CD4-positive, alpha-beta T cell treated with Interleukin-6 for 4 hours (primary cell): ENCODE measurements around the gene MCTP2.

Experiments used
- DNase-seq: peaks from one replicate; pipeline ENCODE4 v3.0.0-alpha.2; 2020; ENCODE audit warnings: mixed read lengths

The MCTP2 gene

DNA sequence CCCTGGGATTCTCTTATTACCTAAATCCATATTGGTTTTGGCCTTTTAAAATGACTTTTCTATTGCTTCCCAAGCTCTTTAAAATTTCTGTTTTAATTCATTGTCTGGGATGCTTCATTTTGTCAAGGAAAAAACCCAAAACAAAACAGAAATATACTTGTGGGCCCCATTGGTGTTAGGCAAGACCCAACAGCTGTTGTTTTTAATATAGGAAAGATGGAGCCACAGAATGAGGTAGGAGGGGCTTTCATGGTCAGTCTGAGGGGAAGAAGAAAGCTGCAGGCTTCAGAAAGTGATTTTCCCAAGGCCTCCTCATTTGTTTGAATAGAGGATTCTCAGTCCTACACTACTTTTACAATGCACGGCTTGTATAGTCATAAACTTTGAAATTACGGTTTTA, 180.5 kb downstream of the MCTP2 start:
- no peak for DNase-seq

DNA sequence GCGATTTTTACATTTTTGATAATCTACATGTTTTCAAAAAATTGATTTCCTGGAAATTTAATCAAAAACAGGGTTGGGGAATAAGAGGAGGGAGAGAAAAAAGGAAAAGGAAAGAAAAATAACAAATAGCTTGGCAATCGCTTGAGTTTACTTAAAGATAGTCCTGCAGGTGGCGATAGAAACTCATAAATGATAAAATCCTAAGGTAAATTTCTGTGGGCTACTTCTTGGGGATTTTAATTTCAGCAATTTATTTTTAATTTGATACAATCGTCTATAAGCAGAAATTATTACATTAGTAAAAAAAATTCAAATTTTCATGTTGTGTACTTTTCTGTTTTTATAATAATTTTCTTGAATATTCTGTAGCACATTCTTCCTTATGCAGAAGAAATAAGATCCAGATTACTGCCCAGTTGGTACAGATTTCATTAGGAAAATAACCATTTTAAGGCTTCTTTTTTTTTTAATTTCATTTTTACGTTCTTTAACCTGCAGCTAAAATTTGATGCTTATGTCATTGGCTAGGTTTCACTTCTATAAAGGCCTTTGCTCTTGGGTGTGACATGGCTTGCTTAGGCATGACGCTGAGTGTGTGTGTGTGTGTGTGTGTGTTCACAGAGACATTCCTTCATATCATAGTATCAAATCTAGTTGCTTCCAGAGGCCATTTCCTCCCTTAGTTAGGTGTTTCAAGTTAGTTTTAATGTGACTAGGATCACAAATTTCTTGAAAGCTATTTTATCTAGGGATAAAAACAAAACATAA, 181.8 kb downstream of the MCTP2 start:
- no peak for DNase-seq

DNA sequence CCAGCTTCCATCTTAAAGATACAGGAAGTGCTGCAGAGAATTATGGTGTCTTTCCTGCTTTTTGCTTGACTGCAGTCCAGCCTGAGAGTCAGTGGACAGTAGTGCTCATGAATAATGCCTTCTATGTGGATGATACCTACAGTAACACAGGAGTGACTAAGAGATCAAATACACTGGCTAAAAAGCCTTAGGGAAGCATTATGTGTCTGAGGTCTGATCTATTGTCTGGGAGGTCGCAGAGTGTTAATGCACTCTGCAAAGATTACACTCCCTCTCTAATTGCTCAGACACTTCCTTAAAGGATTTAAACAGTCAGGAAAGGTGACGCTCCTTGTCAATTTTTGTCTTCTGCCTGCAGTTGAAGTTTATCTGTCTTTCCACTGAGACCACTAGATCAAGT, 183.6 kb downstream of the MCTP2 start:
- no peak for DNase-seq

DNA sequence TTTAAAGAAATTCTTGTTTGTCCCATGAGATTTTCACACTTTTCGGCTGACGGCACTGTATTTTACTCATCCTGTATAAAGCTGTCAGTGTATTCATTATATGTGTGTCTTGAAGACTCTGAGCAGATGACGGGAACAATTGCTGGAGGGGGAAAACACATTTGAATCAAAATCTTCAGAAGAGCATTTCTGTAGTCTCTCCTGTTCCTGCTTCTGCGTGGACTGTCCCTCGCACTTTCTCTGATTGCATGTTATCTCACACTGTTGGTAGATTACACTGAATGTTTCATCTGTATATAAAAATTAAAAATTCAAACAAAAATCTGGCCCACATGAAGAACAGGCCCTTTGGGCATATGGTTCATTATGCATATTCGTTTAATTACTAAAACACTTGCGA, 184.9 kb downstream of the MCTP2 start:
- DNase-seq: no peak

DNA sequence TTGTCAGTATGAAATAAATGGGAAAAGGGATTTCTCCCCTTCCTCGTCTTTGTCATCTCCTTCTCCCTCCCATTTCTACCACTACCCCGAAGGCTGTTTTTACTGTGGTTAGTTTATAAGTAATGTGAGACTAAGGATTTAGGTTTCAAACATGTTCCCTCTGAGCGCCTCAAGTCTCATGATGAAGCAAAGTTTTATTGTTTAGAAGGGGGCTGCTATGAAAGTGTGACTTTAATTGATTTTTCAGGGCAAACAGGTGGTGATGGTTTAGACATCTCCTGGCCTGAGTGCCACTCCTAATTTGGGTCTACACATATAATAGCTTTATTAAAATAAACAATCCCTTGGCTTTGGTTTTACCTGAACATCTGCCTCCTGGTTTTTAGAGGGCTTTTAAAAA, 185.5 kb downstream of the MCTP2 start:
- no peak for DNase-seq

DNA sequence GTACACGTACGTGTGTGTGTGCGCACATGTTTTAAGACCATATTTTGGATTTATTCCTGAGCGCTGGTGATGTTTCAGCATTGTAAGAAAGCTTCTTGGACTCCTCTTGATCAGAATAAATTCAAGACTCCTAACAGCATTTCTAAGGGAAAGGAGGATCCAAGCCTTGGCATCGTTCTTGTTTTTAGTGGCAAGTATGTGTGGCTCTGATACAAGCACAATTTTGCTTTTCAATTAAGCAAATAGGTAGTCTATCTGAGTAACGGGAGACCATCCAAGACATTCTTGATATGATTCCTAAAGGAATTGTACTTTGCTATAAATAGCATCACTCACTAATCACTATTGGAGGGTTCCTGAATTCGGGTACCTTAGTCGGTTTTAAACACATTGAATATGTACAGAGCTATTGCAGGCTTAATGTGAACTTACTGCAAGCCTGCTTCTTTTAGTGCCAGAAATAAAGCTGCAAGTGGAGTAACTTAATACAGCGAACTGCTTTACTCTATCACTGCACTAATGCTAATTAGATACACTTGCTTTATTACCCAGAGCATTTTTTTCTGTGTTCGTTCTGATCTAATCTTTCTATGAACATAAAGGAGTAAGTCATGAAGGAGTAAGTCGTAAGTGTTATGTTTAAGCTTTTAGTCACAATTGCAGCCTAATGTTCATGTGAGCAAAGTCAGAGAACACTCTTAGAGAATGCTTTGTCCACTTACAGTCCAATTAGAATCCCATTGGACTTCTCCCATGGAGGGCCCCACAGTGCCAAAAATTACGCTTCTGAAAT, 186.3 kb downstream of the MCTP2 start:
- DNase-seq: no peak

DNA sequence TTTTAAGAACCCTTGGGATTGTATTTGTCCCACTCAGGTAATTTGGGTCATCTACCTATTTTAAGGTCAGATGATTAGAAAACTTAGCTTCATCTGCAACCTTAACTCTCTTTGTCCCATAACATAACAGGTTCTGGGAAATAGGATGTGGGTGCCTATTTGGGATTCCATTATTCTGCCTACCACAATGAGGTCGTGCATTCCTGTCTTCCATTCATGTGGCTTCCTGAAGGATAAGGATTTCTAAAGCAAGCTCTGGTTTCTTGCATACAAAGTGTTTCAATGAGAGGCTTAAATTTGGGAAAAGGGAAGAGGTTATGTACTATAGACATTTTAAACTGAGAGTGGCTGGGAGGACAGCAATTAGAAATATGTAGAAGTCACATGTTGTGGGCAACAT, 190.3 kb downstream of the MCTP2 start:
- DNase-seq: no peak

DNA sequence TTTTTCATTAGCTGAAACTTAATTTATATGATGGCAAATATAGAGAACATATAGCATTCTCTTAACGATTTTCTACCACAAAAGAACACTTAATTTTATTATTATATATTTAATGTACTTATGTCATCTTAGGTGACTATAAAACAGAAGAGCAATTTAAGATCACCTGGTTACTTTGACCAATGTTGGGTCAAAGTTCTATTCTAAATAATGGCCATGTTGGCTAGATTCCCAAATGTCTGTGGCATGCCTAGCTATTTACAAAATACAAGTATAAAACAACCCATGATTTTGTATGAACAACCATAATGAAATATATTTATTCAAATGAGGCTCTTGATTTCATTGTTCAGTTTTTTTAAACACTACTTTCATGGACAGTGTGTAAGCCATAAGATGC, 200.9 kb downstream of the MCTP2 start:
- no peak for DNase-seq

DNA sequence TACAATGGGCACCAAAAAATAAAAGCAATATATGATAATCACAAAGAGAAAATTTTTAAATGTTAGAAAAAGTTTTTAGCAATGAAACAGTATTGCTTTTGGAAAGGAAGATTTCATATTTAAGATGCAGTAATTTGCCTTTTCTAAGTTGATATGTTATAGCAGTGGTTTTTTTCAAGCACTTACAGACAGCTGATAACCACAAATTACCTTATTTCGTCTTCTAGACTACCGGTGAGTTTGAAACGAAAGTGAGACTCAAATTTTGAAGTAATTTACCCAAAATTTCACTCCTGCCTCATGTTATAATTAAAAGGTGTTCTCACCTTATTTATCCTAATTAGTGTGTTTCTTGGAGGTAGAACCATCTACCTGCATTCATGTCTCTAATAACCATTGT, 207.8 kb downstream of the MCTP2 start:
- DNase-seq: no peak

DNA sequence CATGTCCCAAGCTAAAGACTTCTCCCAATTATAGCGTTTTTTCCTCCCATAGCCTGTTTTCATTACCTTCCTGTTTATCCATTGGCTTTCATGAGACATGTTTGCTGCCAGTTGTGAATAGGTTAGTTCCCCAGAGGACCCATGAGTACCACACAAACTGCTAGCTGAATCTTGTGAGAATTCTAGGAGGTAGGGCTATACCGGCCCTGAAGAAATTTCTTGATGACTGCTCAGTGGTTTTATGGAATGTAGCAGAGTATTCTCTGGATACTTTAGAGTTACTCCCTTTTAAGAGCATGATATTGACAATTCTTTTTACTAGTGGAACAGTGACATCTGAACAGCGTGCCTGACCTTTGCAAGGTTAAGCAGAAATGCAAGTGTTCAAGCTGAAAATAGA, 210.4 kb downstream of the MCTP2 start:
- DNase-seq: no peak

DNA sequence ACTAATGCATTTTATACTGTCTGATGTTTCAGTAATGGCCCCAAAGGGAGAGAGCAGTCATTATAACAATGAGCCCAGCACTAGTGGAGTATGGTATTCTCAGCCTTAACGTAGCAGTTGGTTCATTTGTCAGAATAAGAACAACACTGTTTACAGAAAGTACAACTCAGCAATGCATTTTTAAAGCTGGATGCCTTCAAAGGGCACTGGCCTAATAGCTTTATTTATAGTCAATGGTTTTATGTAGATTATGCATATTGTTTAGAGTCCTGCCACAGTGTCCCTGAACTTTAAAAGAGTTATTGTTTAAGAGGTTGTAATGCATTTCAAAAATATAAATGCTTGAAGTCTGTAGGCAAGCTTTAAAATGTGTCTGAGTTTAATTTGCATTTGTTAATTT, 211.1 kb downstream of the MCTP2 start:
- DNase-seq: no peak

DNA sequence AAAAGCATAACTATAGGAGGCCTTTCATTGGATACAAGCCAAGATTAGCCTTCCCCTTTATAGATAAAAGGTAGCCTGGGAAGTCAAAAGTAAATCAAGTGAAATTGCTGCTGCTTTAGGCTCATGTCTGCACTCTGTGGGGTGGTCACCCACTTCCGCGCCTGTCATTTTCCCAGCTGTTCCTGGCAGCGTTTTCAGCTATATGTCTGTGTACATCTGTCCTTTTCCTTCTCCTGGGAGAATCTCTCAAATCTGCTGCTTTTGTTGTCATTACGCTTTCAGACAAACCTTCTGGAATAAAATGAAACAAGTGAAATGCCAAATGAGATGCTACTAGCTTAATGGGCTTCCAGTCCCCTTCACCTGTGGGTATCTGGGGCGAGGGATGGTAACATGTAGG, 211.8 kb downstream of the MCTP2 start:
- DNase-seq: no peak

DNA sequence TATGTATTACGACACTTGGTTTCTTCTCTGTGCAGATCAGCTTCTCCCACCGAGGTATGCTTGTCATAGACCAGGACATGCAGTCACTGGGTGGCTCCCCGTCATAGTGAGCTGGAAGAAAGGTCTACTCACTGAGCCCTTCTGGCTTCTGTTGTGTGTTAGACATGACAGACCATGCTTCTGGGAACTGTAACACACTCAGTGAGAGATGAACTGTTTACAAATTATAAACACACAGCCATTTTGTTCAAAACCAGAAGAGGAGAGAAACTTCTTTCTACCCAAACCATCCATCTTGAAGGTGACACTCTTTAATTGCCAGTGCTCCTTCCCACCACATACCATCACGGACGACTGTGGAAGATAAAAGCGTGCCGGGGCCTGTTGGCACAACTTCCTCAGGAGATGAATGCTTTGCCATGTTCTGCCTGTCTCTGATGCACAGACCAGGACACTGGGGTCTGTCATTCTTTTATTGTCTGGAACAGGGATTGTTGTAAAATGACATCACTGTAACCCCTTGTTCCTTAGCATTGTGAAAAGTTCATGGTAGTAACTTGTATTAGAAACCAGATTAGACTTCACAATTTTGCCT, 214.3 kb downstream of the MCTP2 start:
- DNase-seq: no peak

DNA sequence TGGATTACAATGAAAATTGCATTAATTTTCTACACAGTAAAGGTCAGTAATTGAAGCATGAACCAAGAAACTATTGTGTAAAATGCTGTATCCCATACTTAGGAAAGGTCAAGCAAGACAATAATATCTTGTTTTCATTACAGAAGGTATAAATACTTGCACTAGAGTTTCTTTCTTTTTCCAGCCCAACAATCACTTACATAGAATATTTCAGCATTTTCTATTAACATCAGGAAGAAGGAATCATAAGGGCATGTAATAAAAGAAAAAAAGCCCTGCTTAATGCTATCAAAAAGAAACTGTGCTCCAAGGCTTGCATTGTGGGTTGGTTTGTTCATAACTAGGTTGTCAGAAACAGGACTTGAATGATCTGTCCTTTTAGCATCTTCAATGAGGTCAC, 215.1 kb downstream of the MCTP2 start:
- no peak for DNase-seq

DNA sequence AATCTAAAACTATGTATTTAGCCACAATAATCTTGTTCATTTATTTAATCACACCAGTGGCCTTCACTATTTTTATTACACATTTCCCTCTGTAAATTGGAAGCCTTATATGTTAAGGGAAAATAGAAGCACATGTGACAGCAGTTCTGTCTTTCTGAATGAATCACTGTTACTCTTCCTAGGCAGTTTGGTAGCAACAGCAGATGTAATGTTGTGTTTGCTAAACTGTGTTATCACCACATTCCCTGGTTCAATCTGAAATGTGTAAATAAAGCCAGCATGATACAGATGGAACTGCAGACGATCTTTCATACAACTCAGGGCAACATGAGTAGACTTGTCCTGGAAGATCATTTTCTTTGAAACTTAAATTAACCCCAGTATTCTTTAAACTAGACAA, 220.1 kb downstream of the MCTP2 start:
- no peak for DNase-seq

DNA sequence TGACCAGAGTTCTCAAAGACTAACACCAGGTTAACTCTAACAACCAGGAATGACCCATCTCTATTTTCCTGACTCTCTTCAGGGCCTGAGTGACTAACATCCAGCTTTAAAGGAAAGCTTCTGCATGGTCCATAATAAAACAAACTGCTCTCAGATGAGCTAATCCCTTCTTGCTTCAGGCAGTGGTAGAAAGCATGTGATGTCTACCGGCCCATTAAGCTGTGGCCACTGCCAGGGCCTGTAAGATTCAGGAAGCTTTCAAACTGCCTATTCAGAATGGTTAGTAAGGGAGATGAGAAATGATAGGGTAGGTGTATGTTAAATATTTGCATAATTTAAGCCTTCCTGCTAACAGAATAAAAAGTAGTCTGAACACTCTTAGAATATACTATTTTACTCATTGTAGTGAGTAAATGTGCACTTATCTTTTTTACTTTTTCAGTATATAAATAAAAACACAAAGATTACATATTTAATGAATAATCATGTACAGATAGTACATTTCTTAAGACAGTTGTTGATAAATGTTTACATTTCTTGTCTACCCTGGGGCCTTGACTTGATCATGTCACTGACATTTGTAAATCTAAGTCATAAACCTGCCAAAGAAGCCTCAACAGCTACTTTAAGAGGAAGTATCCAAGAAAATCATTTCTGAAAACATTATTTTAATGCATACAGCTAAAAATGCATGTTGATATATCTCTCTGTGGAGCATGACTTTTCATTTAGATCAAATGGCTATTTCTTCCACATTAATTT, 222.0 kb downstream of the MCTP2 start:
- DNase-seq: no peak

DNA sequence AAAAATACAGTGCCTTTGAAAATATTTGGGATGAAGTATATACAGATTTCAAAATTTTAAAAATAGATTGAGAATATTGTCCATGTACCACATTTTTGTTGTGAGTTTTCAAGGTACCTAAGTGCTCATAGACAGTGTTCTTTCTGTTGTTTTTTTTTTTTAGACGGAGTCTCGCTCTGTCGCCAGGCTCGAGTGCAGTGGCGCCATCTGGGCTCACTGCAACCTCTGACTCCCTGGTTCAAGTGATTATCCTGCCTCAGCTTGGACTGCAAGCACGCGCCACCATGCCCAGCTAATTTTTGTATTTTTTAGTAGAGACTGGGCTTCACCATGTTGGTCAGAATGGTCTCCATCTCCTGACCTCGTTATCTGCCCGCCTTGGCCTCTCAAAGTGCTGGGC, 223.9 kb downstream of the MCTP2 start:
- DNase-seq: no peak

DNA sequence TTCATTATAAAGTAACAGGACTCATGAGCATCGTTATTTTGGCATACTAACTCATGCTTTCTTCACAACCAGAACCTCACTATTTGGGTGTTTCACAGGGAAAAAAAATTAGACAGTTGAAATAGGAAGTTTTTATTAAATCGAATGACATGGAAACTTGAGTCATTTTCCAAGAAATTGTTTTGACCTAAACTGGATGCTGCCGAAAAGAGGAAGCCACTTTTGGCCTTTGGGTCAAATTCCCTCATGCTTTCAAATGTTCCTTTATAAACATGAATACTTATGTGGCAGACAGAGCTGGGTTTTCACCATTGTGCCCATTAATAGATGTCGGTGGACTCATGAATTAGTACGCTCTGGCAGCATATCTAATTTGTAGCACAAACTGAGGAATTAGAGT, 224.9 kb downstream of the MCTP2 start:
- no peak for DNase-seq

DNA sequence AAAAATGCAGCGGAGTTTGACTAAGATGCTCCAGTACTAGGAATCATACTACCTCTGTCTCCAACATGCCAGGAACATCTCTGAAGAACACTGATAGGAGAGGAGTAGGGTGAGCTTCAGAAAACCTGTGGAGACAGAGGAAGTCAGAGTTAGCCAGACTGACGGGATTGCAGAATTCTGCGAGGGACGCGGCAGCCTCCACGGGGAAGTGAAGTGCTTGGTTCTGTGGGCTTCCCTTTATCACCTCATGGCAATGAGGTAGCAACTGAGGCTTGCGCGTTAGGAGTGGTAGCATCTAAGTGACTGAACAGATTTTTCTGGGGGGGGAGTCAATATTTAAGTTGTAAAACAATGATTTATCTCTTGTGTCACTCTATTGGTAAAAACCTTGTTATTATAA, 226.3 kb downstream of the MCTP2 start:
- DNase-seq: no peak

DNA sequence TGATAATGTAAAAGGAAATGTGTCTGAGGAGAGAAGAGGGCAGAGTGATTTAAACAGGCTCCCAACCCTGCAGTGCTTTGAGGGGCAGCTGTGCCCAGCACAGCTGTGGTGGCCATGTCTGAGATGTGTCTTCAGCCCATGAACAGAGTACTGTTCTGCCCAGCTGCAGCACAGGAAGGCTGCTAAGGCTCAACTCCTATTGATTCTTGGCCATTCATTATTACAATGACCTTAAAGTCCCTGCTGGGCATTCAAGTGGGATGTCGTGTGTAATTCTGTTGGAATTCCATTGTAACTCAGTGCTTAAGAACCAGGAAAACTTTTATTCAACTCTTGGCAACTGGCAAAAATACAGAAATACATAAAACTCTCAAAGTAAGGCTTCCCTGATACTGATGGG, 229.3 kb downstream of the MCTP2 start:
- no peak for DNase-seq

DNA sequence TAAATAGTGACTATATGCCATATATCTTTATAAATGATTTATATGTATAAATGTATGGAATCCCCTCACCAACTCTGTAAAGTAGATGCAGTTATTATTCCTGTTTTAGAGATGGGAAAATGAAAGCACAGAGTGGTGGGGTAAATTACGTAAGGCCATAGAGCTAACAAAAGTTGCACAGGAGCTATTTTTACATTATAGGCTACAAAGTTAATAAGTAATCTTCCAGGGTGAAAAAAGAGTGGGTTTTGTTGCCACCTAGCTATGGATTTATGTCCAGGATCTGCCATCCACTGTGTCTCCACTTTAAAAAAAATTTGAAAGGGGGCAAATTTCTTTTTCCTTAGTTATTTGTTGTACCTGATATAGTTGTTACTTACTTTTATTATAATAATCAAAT, 235.7 kb downstream of the MCTP2 start:
- DNase-seq: no peak

DNA sequence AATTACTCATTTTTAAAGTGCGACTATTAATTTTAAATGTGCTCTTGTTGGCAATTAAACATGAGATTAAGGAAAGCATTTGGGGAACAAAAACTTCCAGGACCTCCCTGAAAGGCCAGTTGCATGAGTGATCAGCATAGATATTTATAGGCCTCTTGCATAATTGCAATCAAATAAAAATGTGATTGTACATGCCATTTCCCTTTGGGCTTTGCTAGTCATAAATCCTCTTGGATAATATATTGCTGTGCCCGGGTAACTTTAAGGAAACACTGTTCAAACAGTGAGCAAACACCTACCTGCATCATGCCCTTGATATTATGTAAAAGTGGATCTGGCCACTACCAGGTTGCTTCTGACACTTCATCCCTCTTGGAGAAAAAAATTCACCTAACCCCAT, 239.1 kb downstream of the MCTP2 start:
- DNase-seq: no peak

DNA sequence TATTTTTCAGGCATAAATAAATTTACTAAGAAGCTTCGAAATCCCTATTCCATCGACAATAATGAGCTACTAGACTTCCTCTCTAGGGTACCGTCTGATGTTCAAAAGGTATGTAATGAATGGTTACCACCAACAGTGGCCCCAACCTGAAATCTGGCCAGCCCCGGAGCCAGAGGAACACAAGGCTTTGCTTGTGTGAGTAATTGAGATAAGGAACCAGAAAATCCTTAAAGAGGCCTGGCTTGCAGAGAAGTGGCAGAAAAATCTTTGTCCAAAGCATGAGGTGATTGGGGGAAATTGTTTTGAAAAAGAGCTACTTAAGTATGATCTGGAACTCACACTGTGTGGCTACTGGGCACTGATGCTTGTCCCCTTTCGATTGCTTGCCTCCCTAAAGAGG, 245.3 kb downstream of the MCTP2 start:
- DNase-seq: no peak
